Activated T-cell treated with anti-CD3 and anti-CD28 coated beads for 24 hours (primary cell): ENCODE results near the gene ZNF710.

ENCODE experiments used
- DNase-seq: peaks from one replicate; pipeline ENCODE4 v3.0.0-alpha.2; 2020; ENCODE audit warnings: low read depth

Gene ZNF710

DNA sequence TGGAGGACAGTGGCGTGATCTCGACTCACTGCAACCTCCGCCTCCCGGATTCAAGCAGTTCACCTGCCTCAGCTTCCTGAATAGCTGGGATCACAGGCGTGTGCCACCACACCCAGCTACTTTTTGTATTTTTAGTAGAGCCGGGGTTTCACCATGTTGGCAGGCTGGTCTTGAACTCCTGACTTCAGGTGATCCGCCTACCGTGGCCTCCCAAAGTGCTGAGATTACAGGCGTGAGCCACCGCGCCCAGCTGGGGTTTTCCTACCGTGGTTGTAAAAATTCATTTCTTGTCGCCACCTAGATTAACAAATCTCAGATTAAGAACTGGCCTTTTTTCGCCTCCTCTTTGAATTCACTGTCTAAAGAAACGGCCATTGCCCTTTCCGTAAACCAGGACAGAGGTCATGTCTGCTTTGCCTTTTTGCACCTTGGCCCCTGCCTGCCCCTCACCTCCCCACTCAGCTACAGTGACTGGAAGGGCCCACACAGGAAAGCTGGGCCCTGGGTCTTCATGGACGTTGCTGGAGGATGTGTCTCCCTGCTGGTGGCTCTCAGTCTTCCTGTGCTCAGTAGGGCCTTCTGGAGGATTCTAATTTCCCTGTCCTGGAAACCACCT is 17.2 kb downstream of the ZNF710 start:
- DNase-seq: no peak

DNA sequence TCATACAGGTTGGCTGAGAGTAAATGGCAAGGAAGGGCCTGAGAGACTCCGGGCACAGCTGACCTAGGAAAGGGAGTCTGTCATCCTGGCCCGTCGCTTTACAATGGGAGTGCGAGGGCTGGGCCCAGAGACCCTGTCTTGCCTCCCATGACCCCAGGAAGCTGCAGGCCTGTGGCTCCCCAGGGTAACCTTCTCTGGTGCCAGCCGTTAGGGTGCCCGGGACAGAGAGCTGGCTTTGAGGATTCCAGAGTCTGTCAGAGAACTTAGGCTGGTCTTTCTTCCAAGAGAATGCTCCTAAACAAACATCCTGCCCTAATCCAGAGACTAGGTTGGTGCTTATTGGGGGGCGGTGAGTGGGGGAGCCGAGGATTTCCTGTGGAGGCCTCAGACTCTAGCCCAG is 18.5 kb downstream of the ZNF710 start:
- no peak for DNase-seq

DNA sequence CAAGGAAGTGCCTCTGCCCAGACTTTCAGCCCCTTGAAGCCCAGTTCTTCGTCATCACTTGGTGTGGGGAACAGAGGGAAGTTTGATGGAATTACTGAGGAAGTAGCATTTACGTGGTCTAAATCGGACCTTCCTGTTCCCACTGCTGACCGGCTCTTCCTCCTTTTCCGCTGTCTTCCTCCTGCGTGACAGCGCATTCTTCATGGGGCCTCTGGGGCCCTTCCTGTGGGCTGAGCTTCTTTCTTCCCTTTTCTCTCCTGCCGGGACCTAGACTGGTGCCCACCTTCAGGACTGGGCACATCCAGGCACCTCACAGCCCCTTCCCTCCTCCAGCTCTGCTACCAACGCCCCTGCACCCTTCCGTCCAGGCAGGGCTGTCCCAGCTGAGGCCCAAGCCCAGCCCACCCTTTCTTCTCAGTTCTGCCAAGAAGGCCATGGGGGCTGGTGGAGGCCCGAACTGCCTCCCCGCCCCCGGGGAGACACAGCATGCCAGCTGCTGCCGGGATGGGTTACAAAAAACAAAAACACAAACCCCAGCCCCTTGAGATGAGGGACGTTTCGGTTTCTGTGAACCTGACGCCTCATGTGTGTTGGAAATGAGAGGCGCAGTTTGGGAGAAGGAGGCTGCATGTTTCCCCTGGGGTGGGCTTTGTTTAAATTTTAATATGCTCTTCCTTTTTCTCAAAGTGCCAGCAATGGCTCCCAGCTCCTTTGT is 19.1 kb downstream of the ZNF710 start:
- DNase-seq: no peak

DNA sequence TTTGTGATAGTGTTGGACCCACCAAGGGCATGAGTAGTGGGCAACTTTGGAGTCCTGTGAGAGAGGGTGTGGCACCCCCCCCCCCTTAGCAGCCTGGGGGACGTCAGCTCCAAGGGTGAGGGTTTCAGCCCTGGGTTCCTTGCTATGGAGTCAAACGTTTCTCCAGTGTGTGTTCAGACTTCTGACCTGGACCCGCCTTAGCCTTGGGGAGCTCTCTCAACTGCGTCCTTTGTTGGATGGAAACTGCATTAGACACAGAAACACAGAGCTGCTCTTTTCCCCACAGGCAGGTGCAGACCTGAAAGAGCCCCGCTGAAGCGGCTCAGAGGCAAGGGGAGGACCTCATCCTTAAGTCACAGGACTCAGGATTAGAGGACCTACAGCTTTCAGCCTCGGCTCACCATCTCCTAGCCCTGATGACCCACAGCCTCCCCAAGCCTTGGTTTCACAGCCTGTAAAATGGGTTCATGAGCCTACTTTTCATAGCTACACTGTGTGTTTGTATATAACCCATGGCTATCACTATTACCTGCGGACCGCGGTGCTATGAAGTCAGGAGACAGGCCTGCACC is 19.9 kb downstream of the ZNF710 start:
- no peak for DNase-seq

DNA sequence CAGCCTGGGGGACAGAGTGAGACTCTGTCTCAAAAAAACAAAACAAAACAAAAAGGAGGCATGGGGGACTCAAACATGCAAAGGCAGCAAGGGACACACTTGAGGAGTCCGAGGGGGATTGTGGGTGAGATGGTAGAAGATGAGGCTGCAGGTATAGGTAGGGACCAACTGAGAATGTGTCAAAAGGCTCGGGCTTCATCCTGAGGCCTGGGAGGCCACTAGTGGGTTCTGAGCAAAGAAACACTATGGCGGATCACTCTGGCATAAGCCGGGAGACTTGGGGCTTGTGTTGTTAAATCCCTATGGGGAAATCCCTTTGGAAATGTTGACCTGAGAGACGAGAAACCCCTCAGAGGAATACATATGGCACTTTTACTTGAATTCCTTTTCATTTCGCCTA is 21.2 kb downstream of the ZNF710 start:
- no peak for DNase-seq

DNA sequence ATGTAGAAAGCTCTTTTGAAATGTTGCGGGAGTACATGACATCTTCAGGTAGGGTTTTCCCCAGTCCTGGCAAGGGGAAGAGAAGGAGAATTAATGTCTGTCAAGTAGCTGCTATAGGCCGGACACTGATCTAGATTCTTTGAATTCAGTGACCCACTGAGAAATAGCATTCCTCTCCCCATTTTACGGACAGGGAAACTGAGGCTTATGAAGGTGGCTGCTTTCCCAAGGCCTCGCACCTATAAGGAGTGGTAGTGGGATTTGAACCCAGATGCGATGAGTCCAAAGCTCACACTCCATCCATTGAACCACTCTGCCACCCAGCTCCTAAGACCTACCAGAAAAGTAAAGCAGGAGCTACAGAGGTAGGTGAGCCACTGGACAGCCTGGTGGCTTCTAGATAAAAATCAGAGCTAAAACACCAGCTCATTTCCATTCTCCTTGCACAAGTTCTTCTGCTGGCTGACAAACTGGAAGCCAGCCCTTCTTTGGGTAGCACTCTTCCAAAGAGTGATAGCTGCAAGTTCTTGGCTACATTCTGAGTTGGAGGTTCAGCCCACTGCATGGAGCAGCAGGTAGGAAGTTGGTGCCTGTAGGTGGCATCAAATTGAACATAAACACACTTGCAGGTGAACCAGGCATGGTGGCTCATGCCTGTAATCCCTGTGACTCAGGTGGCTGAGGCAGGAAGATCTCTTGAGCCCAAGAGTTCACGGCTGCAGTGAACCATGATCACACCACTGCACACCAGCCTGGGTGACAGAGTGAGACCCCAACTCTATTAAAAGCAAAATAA is 22.0 kb downstream of the ZNF710 start:
- DNase-seq: no peak

DNA sequence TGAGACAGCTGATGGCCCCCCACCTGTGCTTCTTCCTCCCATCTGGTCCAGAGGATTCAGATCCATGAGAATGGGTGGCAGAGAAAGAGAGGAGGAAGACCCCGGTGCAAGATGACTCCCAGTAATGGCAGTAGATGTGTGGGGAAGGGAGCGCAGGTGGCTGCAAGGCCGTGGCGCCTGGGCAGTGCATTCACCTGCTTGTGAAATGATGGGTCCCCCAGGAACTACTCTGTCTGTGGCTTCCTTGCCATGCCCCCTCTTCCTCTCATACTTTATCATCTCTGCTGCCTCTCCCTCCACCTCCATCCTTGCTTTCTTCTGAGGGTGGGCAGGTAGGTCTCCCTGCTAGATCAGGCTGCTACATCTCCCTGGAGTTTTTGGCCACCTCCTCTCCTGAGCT is 23.3 kb downstream of the ZNF710 start:
- DNase-seq: no peak

DNA sequence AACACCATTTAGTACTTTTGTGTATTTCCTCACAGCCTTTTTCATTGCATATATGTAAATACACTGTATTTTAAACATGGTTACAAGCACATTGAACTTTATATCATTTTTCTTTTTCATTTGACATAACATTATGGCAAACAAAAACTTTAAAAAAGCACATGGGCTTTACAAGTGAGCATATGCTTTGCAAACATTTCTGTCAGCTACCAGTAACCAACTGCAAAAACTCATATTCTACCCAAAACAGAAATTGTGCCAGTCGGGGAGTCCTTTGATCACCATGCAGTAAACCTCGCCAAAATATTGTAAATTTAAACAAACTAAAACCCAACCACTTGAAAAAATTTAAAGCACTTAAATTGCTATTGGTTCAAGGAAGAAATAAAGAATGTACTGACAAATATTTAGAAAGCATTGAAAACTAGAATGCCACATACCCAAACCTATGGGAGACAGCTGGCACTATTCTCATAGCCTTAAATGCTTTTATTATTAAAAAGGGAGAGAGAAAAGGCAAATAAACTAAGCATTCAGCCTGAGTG is 24.4 kb downstream of the ZNF710 start:
- DNase-seq: no peak

DNA sequence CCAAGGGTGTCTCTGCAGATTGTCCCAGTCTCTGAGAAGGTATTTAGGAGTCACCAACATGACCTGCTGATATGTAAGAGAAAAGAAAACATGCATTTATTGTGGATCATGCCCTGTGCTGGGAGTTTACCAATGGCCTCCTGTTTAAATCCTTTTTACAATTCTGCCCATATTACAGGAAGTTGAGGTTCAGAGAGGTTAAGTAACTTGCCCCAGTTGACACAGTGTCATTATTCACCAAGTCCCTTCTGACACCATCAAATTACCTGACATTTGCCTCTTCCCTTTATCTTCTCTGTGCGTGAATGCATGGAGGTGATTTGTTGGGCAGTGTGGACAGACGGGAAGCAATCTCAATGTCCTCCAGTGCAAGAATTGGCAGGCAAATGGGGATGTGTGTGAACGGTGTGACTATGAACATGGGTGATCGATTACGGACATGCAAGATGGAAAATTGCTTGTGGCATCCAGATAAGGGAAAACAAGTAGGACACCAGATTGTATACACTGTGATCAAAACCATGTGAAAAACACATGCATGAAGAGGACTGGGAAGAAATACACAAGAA is 27.3 kb downstream of the ZNF710 start:
- DNase-seq: no peak

DNA sequence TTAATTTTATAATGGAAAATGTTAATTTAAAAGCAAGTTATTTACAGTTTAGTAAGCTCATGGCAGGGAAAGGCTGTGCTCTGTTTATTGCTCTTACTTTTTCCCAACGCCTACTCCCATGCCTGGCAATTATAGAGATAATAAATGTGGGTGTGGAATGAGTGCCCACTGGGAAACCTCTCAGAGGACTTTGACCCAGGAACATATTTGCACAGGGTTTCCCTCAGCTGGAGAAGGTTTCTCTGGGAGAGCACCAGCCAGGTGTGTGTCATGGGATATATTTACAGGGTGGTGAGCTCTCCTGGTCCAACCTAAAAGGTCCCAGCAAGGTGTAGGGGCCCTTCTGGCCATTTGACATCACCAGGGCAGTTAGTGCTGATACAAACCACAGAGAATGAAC is 27.9 kb downstream of the ZNF710 start:
- DNase-seq: no peak

DNA sequence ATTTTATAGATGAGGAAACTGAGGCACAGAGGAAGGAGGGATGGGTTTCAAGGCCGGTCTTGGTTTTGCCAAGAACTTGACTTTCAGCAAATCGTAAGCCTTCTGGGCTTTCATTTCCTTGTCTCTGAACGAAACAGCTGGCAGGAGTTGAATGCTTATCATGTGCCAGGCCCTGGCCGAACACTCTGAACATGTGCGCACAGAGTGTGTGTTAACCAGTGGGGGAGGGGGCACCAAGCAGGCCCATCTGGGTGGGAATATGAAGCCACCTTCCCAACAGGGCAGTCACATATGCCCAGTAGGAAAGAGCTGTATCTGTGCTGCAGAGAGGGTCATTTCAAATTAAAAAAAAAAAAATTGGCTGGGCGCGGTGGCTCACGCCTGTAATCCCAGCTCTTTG is 29.3 kb downstream of the ZNF710 start:
- no peak for DNase-seq

DNA sequence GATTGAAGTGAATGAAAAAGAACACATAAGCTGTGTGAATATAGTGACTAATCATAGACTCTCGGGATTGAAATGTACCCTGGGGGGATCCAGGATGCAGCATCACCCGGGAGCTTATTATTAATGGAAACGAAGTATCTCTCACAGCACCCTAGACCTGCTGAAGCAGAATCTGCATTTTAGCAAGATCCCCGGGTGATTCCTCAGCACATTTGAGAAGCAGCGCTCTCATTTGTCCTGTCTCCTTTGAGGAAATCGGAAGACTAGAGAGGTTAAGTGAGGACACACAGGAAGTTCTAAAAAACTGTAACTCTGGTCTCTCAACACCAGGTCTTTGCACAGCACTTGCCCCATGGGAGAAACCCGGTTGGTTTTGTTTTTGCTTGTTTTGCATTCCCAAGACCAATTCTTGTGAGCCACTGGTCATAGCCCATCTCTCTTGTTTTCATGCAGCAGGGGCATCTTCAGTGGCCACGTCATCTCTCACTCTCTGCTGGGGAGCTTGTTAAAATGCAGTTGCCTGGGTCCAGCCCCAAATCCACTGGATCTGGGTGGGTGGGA is 30.2 kb downstream of the ZNF710 start:
- no peak for DNase-seq

DNA sequence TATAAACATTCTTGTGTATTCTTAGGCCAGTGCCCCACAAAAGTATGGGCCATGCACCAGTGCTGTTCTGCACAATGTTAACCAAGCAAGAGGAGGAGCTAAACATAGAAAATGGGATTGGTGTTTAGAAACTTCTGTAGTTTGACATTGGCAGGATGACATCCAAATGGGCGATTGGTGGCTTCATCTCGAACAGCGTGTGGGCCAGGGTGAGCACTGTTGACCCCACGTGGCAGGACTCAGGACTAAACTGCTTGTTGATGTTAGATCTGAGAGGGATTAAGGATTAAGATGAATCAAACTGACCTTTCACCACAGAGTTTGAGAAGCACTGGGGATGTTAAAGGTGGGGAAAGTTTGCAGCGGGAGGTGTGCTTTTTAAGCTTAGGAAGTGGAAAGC is 31.9 kb downstream of the ZNF710 start:
- DNase-seq: no peak

DNA sequence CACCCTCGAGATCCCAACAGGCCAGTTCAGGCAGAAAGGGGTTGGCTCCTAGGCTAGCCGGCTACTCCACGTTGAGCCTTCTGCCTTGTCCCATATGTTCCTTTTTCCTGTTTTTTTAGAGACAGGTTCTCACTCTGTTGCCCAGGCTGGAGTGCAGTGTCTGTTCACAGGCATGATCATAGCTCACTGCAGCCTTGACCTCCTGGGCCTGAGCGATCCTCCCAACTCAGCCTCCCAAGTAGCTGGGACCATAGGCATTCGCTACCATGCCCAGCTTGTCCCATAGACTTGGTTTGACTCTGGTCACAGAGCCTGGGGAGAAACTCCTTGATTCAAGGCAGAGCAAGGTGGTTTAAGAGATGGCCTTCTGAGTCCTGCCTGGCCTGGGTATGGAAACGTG is 32.3 kb downstream of the ZNF710 start:
- DNase-seq: no peak

DNA sequence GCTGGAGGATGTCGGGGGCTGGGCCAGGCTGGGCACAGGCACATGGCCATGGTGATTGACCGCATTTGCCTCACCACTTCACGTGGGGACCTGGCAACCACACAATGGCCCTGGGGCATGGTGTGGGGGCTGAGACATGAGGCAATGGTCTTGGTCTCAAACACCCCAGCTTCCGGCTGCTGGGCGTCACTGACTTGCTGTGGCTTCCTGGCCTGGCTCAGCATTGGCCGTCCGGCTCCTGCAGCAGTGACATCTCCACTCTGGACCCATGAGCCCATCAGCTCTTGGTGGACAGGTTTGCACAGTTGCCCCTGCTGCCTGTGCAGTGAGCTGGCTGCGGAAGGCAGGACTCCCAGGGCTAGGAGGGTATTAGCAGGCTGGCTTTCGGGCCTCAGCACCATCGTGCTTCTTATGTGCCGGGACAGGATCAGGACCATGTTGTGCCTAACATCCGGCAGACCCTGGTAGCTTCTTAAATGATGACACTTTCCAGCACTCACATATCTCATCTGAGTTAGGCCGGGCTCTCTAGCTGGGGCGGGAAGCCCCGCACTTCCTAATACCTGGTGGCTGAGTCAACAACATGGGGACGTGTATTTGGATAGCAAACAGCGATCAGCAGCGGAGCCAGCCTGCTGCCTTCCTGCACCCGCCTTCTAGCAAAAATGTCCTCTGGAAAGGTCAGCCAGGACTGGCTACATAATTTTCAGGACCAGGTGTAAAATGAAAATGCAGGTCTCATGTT is 34.1 kb downstream of the ZNF710 start:
- no peak for DNase-seq

DNA sequence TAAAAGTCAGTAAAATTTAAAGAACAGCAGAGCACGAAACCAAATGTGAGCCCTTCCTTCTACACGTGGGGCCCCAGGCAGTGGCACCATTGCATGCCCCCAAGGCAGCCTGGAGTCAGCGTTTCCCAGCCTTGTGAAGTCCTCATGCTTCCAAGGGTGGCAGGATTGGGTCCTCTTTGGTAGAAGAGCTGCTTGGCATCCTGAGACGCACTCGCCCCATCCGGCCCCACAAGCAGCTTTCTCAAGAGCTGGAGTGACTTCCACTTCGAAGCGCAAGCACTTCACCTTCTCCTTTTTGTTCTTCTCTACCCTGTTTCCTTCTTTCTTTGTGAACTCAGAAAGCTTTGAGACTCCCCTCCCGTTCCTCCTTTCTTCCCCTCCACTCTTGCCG is 34.7 kb downstream of the ZNF710 start:
- DNase-seq: no peak

DNA sequence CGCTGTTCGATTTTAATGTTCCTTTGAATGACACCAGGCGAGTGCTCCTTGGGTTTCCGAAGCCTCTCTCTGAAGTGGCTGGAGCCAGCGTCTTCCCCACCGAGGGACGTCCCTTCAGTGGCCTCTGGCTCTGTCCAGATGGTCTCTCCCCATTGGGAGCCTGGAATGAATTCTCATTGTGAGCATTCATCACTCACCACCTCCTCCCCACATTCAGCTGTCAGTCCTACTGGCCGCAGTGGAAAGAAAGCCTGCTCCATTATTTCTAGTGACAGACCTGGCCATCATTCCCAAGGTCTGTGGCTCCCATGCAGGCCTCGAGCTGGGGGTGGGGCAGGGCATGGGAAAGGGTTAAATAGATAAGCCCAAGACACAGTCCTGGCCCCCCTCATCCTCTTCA is 35.2 kb downstream of the ZNF710 start:
- DNase-seq: no peak

DNA sequence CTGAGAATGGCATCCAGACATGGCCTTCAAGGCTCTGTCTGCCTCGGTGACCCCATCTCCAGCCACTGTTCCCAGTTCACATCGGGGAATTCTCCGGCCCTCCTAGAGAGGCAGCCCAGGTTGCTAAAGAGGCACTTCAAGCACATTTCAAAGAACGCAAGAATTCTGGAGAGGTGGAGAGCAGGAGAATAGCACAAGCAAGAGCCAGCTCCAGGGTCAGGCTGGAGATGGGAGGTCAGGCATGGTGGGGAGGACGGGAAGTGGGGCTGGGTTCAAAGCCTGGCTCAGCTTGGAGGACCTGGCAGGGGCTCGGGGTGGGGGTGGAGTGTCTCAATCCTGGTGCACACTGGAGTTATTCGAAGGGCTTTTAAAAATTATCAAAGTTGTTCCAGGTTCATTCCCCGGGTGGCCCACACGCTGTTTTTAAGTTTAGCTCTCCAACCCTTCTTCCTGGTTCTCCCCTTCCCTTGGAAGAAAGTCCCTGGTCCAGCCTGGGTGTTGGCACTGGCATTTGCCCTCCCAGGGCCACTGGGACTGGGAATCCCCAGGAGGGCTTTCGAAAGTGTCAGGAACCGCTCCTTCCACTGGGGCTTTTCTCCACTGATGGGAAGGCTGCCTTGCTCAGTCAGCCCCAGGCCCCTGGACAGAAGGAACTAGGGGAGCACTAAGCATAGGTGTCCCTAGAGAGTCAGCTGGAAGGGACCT is 35.8 kb downstream of the ZNF710 start:
- DNase-seq: no peak

DNA sequence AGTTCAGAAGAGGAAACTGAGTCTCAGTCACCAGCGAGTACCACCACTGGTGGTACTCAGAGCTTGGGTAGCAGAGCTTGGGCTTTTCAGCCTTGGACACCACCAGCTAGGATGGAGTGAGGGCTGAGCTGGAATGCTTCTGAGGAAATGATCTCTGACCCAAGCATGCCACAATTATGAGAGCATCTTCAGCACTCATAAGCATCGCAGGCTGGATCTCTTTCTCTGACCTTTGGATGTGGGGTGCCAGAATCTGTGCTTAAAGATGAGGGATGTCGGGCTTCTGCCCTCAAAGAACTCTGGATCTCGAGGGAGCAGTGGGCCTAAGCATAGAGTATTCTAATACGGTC is 36.4 kb downstream of the ZNF710 start:
- DNase-seq: no peak

DNA sequence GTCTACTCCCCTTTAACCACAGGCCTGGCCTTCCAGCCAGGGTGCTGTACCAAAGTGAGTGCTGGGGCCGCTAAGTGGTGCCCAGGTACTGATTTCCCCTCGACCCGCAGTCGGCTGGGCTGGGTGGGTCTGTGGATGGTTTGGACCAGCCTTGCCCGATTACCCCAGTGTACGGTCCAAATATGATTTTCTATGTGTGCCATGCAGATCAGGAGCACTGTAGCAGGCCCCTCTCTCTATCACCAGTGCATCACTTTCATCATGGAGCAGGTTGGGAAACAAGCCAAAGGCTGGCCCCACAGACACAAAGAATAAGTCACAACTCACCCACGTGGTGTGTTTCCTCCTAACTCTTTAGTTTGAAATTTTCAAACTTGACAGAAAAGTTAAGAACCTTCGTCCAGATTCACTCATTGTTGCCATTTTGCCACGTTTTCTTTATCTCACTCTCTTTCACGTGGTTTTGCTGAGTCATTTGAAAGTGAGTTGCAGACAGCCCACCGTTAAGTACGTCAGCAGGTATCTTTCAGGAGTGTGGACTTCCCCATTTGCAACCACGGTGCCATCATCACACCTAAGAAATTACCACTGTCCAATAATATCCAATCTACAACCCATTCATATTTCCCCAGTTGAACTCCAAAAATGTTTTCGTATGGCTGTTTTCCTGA is 37.0 kb downstream of the ZNF710 start:
- DNase-seq: peak; percentile 46
